GM18508 (cell line): ENCODE data around the gene AGMAT.

Experiments used
- ATAC-seq: cut with Tn5 transposase; IDR thresholded peaks from one replicate; pipeline ENCODE4 v1.9.1; 2021; ENCODE audit warnings: moderate number of reproducible peaks; ENCODE audit not compliant: insufficient read depth, unreplicated experiment

AGMAT gene

GRCh38 chr1:15570861-15571260 lies 14.0 kb downstream of the AGMAT start:
- no peak for ATAC-seq

GRCh38 chr1:15568387-15569073 lies 16.3 kb downstream of the AGMAT start:
- ATAC-seq: no peak

GRCh38 chr1:15559189-15559810 lies 25.6 kb downstream of the AGMAT start:
- ATAC-seq: no peak

- no peak for ATAC-seq
These were observed 26.3 kb downstream of the AGMAT start for GRCh38 chr1:15558516-15558915.

- ATAC-seq: no peak
These were observed 27.3 kb downstream of the AGMAT start for GRCh38 chr1:15557594-15557993.

- no peak for ATAC-seq
These were observed 27.8 kb downstream of the AGMAT start for GRCh38 chr1:15557008-15557407.

- ATAC-seq: no peak
These were observed 34.3 kb downstream of the AGMAT start for GRCh38 chr1:15550573-15550972.

- ATAC-seq: no peak
These were observed 38.2 kb downstream of the AGMAT start for GRCh38 chr1:15546641-15547040.

- ATAC-seq: no peak
These were observed 41.0 kb downstream of the AGMAT start for GRCh38 chr1:15543589-15544568.

GRCh38 chr1:15543251-15543588 lies 41.6 kb downstream of the AGMAT start:
- no peak for ATAC-seq

- no peak for ATAC-seq
These were observed 42.2 kb downstream of the AGMAT start for GRCh38 chr1:15542388-15543250.

- ATAC-seq: no peak
These were observed 43.5 kb downstream of the AGMAT start for GRCh38 chr1:15541231-15541792.

- ATAC-seq: no peak
These were observed 44.7 kb downstream of the AGMAT start for GRCh38 chr1:15540186-15540585.

- no peak for ATAC-seq
These were observed 46.1 kb downstream of the AGMAT start for GRCh38 chr1:15538771-15539170.

- no peak for ATAC-seq
These were observed 53.2 kb downstream of the AGMAT start for GRCh38 chr1:15531682-15532081.

- no peak for ATAC-seq
These were observed 53.8 kb downstream of the AGMAT start for GRCh38 chr1:15531003-15531402.

- ATAC-seq: peak; percentile 60
These were observed 58.1 kb downstream of the AGMAT start, which contains the start of gene DNAJC16 for GRCh38 chr1:15526490-15527339. TSS of gene DNAJC16 (plus strand) at chr1:15526848. CDS start at chr1:15529106, 2,258 bp downstream.

- ATAC-seq: no peak
These were observed 58.8 kb downstream of the AGMAT start for GRCh38 chr1:15526021-15526489.
